Inflammatory macrophage treated with lipopolysaccharide for 4 hours (primary cell): ENCODE results near the gene MGME1.

Experiments used
- DNase-seq: peaks from one replicate; pipeline ENCODE4 v3.0.0-alpha.2; 2020

The MGME1 gene, protein sequence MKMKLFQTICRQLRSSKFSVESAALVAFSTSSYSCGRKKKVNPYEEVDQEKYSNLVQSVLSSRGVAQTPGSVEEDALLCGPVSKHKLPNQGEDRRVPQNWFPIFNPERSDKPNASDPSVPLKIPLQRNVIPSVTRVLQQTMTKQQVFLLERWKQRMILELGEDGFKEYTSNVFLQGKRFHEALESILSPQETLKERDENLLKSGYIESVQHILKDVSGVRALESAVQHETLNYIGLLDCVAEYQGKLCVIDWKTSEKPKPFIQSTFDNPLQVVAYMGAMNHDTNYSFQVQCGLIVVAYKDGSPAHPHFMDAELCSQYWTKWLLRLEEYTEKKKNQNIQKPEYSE

DNA sequence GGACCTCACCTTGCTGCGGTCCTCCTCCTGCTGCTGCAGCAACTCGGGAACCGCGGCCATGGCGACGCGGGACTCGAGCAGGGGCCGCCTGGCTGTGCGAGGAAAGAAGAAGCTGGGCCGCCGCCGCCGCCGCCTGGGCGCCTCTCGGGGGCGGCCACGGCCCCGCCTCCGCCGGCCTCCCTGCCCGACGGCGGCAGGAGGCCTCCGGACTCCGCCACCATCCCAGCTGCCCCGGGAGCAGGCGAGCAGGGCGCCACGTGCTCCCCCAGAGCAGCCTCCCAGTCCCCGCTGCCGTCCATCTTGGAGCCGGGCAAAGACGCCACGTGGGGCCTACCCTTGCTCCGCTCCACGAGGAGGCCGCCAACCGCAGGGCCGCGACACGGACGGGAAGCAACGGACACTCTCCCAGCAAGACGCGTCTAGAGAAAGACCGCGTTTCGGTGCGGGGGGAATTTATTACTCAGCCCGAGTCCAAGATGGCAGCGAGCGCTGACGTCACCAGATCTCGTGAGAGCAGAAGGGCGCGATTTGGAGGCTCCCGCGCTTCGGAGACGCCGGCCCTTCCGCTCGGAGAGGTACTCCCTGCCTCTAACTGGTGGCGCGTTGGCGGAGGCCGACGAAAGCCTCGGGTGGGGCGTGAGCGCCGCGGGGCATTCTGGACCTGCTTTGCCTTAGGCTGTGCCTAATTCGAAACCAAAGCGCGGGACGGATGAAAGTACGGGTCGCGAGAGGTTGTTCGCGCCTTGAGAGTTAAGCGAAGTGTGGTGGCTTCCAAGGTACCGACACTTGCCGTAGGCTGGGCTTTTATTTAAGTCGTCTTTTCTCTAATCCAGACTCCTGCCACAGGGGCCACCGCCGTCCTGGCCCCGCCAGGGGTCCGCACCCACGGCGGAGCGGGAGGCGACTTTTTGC, at the start of gene MGME1, which contains the start of gene SNX5:
MGME1 (plus strand) TSS at position 653 of the 912 bp plus-strand sequence. CDS start 842 bp downstream, outside the sequence.
SNX5 (minus strand) TSS at position 429 of the 912 bp plus-strand sequence; CDS start at position 60, 369 bp downstream.
- peak; percentile 100 for DNase-seq

- DNase-seq: no peak
Measured at GRCh38 chr20:17919149-17919548, 49.7 kb upstream of the MGME1 start.

DNA sequence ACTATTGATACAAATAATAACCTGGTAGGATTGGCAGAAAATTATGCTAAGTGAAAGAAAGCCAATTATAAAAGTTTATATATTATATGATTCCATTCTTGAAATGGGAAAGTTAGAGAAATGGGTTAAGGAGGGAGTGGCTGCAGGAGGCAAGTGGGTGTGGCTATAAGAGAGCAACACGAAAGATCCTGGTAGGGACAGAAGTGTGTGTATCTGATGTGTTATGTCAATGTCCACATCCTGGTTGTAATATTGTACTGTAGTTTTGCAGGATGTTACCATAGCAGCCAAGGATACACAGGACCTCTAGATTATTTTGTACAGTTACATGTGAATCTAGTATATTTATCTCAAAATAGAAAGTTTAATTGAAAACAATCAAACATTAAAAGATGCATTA, 47.0 kb upstream of the MGME1 start:
- DNase-seq: no peak

DNA sequence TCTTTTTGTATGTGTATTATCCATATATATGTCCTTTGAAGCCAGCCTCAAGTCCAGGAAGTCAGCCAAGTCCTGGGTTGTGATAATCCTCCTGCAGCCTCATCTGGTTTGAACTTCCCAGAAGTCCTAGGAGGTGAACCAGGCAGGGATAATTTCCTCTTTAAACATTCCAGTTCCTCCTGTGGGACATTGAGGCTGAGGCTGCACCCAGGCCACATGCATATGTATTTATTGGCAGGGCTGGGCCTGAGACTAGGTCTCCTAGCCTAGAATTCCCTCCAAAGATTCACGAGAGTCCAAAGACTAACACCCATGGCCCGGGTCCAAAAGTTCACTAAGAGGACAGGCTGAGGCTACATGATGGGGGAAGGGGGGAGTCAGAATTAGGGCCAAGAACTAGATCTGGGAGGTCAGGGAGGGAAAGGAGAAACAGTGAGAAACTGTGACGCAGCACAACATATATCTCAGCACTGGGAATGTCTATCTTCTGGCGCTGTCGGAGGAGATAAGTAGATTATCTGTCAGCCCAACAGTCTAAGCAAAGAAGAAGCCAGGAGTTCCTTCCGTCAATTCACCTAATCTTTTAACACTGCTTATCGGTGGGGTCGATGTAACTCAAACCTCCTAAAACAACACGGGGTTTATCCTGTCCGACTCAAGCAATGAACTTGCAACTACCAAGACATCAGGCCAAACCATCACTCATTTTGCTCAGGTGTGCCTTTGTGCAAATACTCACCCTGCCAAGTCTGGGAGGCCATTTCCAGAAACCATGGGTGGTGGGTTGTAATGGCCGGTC, 43.5 kb upstream of the MGME1 start:
- DNase-seq: no peak

DNA sequence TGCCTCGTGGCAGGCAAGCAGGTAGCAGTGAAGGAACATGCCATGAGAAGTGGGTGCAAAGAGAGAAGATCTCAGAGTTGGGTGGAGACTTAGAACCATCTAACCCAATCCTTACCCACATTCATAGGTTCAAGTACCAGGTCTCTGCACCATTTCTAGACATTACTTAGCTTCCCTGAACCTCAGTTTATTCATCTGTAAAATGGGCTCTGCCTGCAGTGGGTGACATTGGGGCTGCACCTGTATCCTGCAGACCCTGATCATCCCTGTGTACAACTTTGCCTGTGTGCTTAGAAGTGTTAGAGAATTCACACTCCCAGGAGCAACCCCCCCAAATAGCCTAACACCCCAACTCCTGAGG, 42.9 kb upstream of the MGME1 start:
- no peak for DNase-seq

DNA sequence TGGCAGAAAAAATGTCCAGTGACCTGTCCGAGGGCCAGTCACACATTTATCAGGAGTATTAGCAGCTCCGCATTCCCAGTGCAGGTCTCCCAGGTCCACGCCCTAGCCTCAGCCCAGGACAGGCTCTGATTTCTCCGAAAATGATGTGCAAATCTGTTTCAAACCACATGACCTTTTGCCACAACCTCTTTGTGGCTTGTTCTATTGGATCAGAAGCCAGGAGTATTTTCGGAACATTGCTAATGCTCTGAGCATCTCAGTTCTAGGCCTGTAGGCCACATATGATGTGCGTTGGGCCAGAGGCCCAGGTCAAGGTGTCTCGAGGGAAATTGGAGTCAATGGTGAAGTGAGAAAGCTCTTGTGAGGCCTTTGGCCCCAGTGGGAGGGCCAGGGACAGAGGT, 40.6 kb upstream of the MGME1 start:
- DNase-seq: no peak

DNA sequence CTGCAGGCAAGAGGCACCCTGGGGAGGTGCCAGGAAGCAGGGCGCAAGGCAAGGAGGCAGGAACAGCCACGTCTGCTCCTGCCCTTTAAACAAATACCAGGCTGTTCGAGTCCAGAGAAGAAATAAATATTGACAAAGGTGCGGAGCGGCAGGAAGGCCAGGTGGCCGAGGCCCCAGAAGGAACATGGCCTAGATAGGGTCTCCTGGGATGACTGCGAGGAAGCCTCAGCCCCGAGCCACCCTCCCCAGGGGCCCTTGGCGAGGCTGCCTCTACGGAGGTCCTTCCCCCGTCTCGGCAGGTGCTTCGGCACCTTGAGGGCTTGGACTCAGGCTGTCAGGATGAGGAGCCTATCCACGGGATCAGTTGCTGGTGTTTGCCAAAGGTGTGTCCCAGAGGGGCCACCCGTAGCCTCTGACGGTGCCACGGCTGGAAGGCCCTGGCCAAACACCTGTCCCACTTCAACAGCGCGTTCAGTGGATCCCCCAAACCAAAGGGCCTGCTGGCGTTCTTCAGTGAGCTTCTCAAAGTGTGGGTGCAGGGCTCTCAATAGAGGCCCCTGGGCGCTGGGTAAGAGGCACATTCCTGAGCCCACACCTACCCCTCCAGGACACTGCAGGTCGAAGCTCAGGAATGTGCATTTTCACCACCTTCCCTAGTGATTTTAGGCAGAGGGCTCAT, 40.0 kb upstream of the MGME1 start:
- DNase-seq: no peak

DNA sequence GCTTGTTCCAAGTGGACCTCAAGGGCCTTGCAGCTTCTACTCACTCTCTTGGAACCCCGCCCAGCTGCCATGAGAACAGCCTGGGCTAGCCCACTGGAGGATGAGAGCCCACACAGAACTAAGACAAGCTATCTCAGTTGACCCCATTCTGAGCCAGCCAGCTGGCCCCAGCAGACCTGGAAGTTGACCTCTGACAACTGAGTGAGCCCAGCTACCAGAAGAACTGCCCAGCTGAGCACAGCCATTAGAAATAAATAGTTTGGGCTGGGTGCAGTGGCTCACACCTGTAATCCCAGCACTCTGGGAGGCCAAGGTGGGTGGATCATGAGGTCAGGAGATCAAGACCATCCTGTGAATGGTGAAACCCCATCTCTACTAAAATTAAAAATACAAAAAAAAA, 37.3 kb upstream of the MGME1 start:
- no peak for DNase-seq

GRCh38 chr20:17932396-17932795, 36.4 kb upstream of the MGME1 start:
- no peak for DNase-seq

- no peak for DNase-seq
Measured at GRCh38 chr20:17933121-17933520, 35.7 kb upstream of the MGME1 start.

DNA sequence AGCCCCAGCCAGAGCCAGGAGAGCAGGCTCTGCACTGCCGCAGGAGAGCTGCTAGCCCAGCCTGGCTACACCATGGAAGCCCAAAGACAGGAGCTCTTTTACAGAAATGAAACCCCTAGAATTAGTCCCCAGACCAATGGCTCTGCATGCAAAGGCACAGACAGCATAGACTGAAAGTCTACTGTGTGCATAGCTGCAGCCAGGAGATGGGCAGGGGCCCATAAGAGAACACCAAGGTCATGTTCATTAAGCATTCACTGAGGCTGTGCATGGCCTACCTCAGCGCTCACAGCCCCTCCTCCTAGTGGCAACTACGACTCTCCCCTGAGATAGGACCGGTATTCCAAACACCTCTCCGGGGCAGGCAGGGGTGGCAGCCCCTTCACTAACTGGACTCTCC, 35.1 kb upstream of the MGME1 start:
- DNase-seq: no peak

- DNase-seq: no peak
Measured at GRCh38 chr20:17934141-17934862, 34.5 kb upstream of the MGME1 start.

DNA sequence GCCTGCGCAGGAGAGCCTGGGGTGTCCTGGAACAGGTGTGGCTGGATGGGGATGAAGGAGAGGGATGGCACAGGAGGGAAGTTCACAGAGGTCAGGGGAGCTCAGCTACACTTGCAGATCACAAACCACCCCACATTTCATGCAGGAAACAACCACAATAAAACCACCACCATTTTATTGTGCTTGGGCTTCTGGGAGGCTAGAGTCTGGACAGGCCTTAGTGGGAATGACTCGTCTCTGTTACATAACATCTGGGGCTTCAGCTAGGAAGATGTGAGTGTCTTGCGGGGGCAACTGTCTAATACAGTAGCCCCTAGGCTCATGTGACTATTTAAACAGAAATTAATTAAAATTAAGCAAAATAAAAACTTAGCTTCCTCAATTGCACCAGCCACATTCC, 33.6 kb upstream of the MGME1 start:
- no peak for DNase-seq

DNA sequence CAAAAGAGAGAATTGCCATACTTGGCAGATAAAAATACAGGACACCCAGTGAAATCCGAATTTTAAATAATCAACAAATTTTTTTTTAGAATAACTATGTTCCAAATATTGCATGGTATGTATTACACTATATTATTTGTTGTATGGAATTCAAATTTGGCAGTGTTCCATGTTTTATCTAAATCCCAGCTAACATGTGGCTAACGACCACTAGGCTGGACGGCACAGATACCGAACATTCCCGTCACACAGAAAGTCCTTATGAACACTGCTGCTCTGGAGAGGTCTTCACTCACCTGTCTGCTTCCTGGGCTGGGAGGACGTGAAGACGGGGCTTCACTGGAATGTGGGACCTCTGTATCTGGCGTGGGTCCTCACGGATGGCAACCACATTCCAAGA, 33.1 kb upstream of the MGME1 start:
- no peak for DNase-seq

DNA sequence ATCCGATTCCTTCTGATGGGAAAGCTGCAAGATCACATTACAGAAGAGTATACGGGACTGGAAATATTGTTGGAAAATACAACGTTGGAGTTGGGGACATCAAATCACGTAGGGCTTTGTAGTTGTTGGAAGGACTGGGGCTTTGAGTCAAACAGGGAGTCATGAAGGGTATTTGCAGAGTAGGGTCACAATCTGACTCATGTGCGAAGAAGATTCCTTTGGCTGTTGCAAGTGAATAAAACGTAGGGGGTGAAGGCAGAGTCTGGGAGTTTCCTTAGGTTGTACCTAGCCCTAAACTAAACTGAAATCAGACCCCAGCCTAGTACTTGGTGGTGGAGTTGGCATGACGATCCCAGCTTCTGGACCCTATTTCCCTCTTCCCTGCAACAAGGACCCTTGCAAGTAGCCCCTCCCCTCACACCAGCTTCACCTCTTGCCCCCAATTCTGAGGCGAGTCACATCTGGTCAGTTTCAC, 32.5 kb upstream of the MGME1 start:
- no peak for DNase-seq

GRCh38 chr20:17936761-17937732, 31.8 kb upstream of the MGME1 start:
- no peak for DNase-seq

- peak; percentile 45 for DNase-seq
Measured at GRCh38 chr20:17938871-17939619, 29.8 kb upstream of the MGME1 start.

GRCh38 chr20:17939622-17940223, 29.1 kb upstream of the MGME1 start:
- no peak for DNase-seq
